CD4-positive, alpha-beta memory T cell (primary cell): ENCODE measurements around the gene ERCC1. TPM values are rescaled to one million over a fixed set of nuclear protein-coding genes. Genes with fewer than 3 reads are reported as not detected.

Experiments used
- CTCF ChIA-PET: fragments of 350-600 bp; sonication (Branson Sonifier 250); formaldehyde crosslinking; loops from one replicate; lab custom pipeline; 2021; ENCODE audit warnings: inconsistent platforms; ENCODE audit not compliant: partially characterized antibody; lab: Charles Lee
- POLR2A ChIA-PET: fragments of 350-600 bp; sonication (Branson Sonifier 250); formaldehyde crosslinking; loops from one replicate; lab custom pipeline; 2021; ENCODE audit not compliant: partially characterized antibody; lab: Charles Lee
- DNase-seq, 5 donors: peaks; one replicate each; pipeline versions ENCODE4 v3.0.0 to v3.0.0-alpha.2; 2020 to 2022; ENCODE audit warnings: mixed read lengths in 1 of 5
- H3K27ac ChIP-seq: one replicate; pipeline ENCODE4 v1.7.0; 2013; ENCODE audit warnings: low read depth, low read length
- H3K27me3 ChIP-seq: 2 replicates; pipeline ENCODE4 v1.7.0; 2013; ENCODE audit warnings: mild to moderate bottlenecking, low read length, moderate library complexity; ENCODE audit not compliant: insufficient read depth
- H3K36me3 ChIP-seq: 2 replicates; pipeline ENCODE4 v1.7.0; 2013; ENCODE audit warnings: mild to moderate bottlenecking, low read length, moderate library complexity; ENCODE audit not compliant: insufficient read depth
- H3K4me1 ChIP-seq: 2 replicates; pipeline ENCODE4 v1.7.0; 2013; ENCODE audit warnings: mild to moderate bottlenecking, low read length, moderate library complexity; ENCODE audit not compliant: insufficient read depth
- H3K4me3 ChIP-seq, 2 donors: one replicate each; pipeline ENCODE4 v1.7.0; 2013; ENCODE audit warnings: low read length in 2 of 2, mild to moderate bottlenecking in 1 of 2
- H3K9me3 ChIP-seq, 2 donors: one replicate each; pipeline ENCODE4 v1.7.0; 2013; ENCODE audit warnings: low read length in 2 of 2, control low read depth in 1 of 2; ENCODE audit not compliant: control insufficient read depth in 1 of 2
- H3K27ac Mint-ChIP-seq, 7 donors: one replicate each; pipeline ENCODE4 v1.8.0; 2020 to 2021; ENCODE audit warnings: mixed read lengths in 7 of 7, mild to moderate bottlenecking in 6 of 7, inconsistent platforms in 3 of 7, moderate library complexity in 3 of 7
- H3K27me3 Mint-ChIP-seq, 2 donors: one replicate each; pipeline ENCODE4 v1.8.0; 2020 to 2021; ENCODE audit warnings: mixed read lengths in 2 of 2
- H3K36me3 Mint-ChIP-seq, 2 donors: one replicate each; pipeline ENCODE4 v1.8.0; 2020 to 2021; ENCODE audit warnings: mixed read lengths in 2 of 2, inconsistent platforms in 1 of 2, mild to moderate bottlenecking in 1 of 2
- H3K4me1 Mint-ChIP-seq, 4 donors: one replicate each; pipeline ENCODE4 v1.8.0; 2020 to 2021; ENCODE audit warnings: mixed read lengths in 4 of 4, mild to moderate bottlenecking in 1 of 4
- H3K4me3 Mint-ChIP-seq, 8 donors: one replicate each; pipeline ENCODE4 v1.8.0; 2020 to 2021; ENCODE audit warnings: mixed read lengths in 8 of 8, mild to moderate bottlenecking in 7 of 8, moderate library complexity in 6 of 8, inconsistent platforms in 3 of 8
- H3K9me3 Mint-ChIP-seq, 8 donors: one replicate each; pipeline ENCODE4 v1.8.0; 2020 to 2021; ENCODE audit warnings: mixed read lengths in 8 of 8, mild to moderate bottlenecking in 5 of 8, inconsistent platforms in 3 of 8, moderate library complexity in 1 of 8
- intact Hi-C: fragments of 100-400 bp; cut with micrococcal nuclease; formaldehyde crosslinking; loops from one replicate; pipeline ENCODE4 v1.15.1; 2023
- polyA plus RNA-seq, 2 donors: library from polyadenylated mRNA; unstranded; fragments of 300-500 nt; fragmentation: Illumina TruSeq; gene quantifications; one replicate each; pipeline ENCODE4 v1.2.3, GENCODE V29; 2021
- total RNA-seq, 2 experiments: library from RNA; stranded (reverse); gene quantifications; one replicate each; pipeline ENCODE4 v1.2.3, GENCODE V29; 2021

Gene ERCC1
- total and polyA plus RNA-seq, 4 experiments from 2014 or later: 36.2 to 46.9 (median 42.4) TPM

DNA sequence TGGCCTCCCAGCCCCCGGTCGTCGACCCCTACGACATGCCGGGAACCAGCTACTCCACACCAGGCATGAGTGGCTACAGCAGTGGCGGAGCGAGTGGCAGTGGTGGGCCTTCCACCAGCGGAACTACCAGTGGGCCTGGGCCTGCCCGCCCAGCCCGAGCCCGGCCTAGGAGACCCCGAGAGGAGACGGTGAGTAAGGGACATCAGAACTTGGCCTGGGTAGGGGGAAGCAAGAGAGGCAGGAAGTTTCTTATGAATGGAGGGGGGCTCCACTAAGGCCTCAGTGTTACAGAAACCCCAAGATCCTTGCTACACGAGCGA, 47.0 kb upstream of the ERCC1 start:
- no peak overlapping the region for H3K4me3 ChIP-seq
- H3K27ac ChIP-seq: no peak overlapping the region
- H3K4me3 Mint-ChIP-seq: peak overlapping the region; percentile 93 to 96 (median 95)
- CTCF ChIA-PET: interaction anchor here (1.1 to 5.2 kb wide), 2 partner anchors 8 to 14 kb away, joined by 5 to 65 read pairs; no protein-coding TSS in a partner anchor
- POLR2A ChIA-PET: interaction anchor here (8.5 kb wide), 2 partner anchors 21 to 31 kb away, joined by 113 to 240 read pairs; no protein-coding TSS in a partner anchor
- intact Hi-C loops: no loop called here
- DNase-seq: peak in 2 of 5 donors; percentile 27 to 44
- H3K4me1 ChIP-seq: peaks cover 27% of the 10 kb centered on the region
- no peaks in the 10 kb centered on the region for H3K27me3 ChIP-seq
- H3K36me3 ChIP-seq: no peaks in the 10 kb centered on the region
- peaks cover 0 to 66% (median 0%) of the 10 kb centered on the region in 8 donors for H3K9me3 Mint-ChIP-seq
- H3K36me3 Mint-ChIP-seq: peaks cover 5 to 61% of the 10 kb centered on the region in 2 donors
- H3K27me3 Mint-ChIP-seq: peaks cover 3 to 4% of the 10 kb centered on the region in 2 donors
- peaks cover 16 to 84% (median 28%) of the 10 kb centered on the region in 4 donors for H3K4me1 Mint-ChIP-seq
- H3K9me3 ChIP-seq: no peaks in the 10 kb centered on the region
- peak overlapping the region; percentile 99 to 100 (median 99) for H3K27ac Mint-ChIP-seq

DNA sequence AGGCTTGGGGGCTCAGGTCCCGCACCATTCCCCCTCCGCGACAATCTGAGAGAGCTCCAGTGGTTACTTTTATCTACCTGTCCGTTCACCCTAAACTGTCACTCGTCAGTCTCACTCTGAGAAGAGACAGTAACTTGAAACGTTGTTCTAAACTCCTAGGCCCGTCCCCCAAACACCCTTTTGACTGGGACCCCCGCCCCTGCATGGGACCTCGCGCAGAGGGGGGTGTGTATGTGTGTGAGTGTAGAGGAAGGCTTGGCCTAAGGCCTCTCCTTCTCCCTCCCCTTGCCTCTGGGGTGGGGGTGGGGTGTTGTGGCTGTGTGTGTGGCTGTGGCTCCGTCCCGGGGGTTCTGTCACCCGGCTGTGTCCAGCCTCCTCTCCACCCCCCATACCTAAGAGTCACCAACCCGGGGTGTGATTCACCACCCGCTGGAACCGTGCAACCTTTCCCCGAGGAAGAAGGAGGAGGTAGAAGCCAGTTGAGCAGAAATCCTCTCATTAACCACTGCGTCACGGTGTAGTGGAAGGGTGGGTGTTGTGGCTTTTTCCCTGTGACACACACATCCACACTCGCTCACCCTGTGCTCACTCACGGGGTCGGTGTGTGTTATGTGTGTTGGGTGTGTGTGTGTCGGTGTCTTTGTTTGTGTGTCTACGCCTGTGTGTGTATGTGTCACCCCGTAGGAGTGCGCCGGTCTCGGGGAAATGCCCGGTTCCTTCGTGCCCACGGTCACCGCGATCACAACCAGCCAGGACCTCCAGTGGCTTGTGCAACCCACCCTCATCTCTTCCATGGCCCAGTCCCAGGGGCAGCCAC, 46.4 kb upstream of the ERCC1 start:
- no peaks in the 10 kb centered on the region for H3K9me3 ChIP-seq
- H3K4me1 ChIP-seq: peaks cover 27% of the 10 kb centered on the region
- Mint-ChIP-seq H3K4me3 (peak overlapping the region; percentile 93 to 96 (median 95)), H3K9me3 (peaks cover 0 to 61% (median 0%) of the 10 kb centered on the region in 8 donors), H3K27me3 (peaks cover 3 to 4% of the 10 kb centered on the region in 2 donors), H3K27ac (peak overlapping the region; percentile 99 to 100 (median 99)), H3K36me3 (peaks cover 5 to 61% of the 10 kb centered on the region in 2 donors), H3K4me1 (peaks cover 15 to 81% (median 26%) of the 10 kb centered on the region in 4 donors)
- ChIA-PET CTCF (interaction anchor here (1.0 to 5.2 kb wide), 6 partner anchors 9 to 172 kb away, joined by 3 to 65 read pairs (median 30); no protein-coding TSS in a partner anchor), POLR2A (interaction anchor here (1.0 to 8.5 kb wide), 9 partner anchors 8 to 66 kb away, joined by 3 to 240 read pairs (median 7); partner anchors contain the start of genes ERCC1 and PPP1R13L)
- peak overlapping the region; percentile 93 to 100 for H3K4me3 ChIP-seq
- no peaks in the 10 kb centered on the region for H3K27me3 ChIP-seq
- intact Hi-C loops: loop anchor here (1.0 kb wide), 3 partner anchors 8 to 114 kb away; partner anchors contain the start of gene OPA3
- DNase-seq: peak in 3 of 5 donors; percentile 63 to 76 (median 70)
- H3K36me3 ChIP-seq: no peaks in the 10 kb centered on the region
- peak overlapping the region; percentile 98 for H3K27ac ChIP-seq

- peak overlapping the region; percentile 93 to 96 (median 95) for H3K4me3 Mint-ChIP-seq
- peaks cover 0 to 53% (median 0%) of the 10 kb centered on the region in 8 donors for H3K9me3 Mint-ChIP-seq
- peaks cover 9 to 73% (median 21%) of the 10 kb centered on the region in 4 donors for H3K4me1 Mint-ChIP-seq
- CTCF ChIA-PET: interaction anchor here (1.0 to 5.2 kb wide), 7 partner anchors 10 to 173 kb away, joined by 3 to 65 read pairs (median 23); no protein-coding TSS in a partner anchor
- H3K27me3 Mint-ChIP-seq: peaks cover 2 to 3% of the 10 kb centered on the region in 2 donors
- no peaks in the 10 kb centered on the region for H3K9me3 ChIP-seq
- peak overlapping the region; percentile 98 for H3K27ac ChIP-seq
- H3K27ac Mint-ChIP-seq: peak overlapping the region; percentile 99 to 100 (median 99)
- peak; percentile 92 to 97 (median 96) for DNase-seq
- H3K4me1 ChIP-seq: peaks cover 27% of the 10 kb centered on the region
- no peaks in the 10 kb centered on the region for H3K27me3 ChIP-seq
- POLR2A ChIA-PET: interaction anchor here (1.0 to 8.5 kb wide), 20 partner anchors 8 to 1644 kb away, joined by 3 to 240 read pairs (median 6); partner anchors contain the start of genes ERCC1, OPA3, PPP1R13L and VASP
- peaks cover 5 to 56% of the 10 kb centered on the region in 2 donors for H3K36me3 Mint-ChIP-seq
- peak overlapping the region; percentile 93 to 100 for H3K4me3 ChIP-seq
- intact Hi-C loops: loop anchor here (1.0 kb wide), 3 partner anchors 9 to 115 kb away; partner anchors contain the start of gene OPA3
- no peaks in the 10 kb centered on the region for H3K36me3 ChIP-seq
Observed at GRCh38 chr19:45469132-45469944, 45.6 kb upstream of the ERCC1 start.

GRCh38 chr19:45468803-45469131, 45.0 kb upstream of the ERCC1 start:
- CTCF ChIA-PET: interaction anchor here (1.0 to 5.2 kb wide), 7 partner anchors 10 to 173 kb away, joined by 3 to 65 read pairs (median 23); no protein-coding TSS in a partner anchor
- Histone ChIP-seq H3K4me3 (peak overlapping the region; percentile 79 to 100), H3K4me1 (peaks cover 27% of the 10 kb centered on the region), H3K36me3 (no peaks in the 10 kb centered on the region), H3K27ac (peak overlapping the region; percentile 98), H3K27me3 (no peaks in the 10 kb centered on the region), H3K9me3 (no peaks in the 10 kb centered on the region)
- peaks cover 2 to 3% of the 10 kb centered on the region in 2 donors for H3K27me3 Mint-ChIP-seq
- peaks cover 5 to 54% of the 10 kb centered on the region in 2 donors for H3K36me3 Mint-ChIP-seq
- POLR2A ChIA-PET: interaction anchor here (0.6 to 8.5 kb wide), 19 partner anchors 8 to 1645 kb away, joined by 3 to 240 read pairs (median 6); partner anchors contain the start of genes CLPTM1, ERCC1, OPA3 and PPP1R13L
- peak overlapping the region; percentile 93 to 96 (median 95) for H3K4me3 Mint-ChIP-seq
- H3K4me1 Mint-ChIP-seq: peaks cover 9 to 67% (median 21%) of the 10 kb centered on the region in 4 donors
- peak in 1 of 5 donors; percentile 93 for DNase-seq
- intact Hi-C loops: loop anchor here (1.0 kb wide), 3 partner anchors 10 to 116 kb away; partner anchors contain the start of gene OPA3
- H3K27ac Mint-ChIP-seq: peak overlapping the region; percentile 99 to 100 (median 99)
- H3K9me3 Mint-ChIP-seq: peaks cover 0 to 51% (median 0%) of the 10 kb centered on the region in 8 donors

DNA sequence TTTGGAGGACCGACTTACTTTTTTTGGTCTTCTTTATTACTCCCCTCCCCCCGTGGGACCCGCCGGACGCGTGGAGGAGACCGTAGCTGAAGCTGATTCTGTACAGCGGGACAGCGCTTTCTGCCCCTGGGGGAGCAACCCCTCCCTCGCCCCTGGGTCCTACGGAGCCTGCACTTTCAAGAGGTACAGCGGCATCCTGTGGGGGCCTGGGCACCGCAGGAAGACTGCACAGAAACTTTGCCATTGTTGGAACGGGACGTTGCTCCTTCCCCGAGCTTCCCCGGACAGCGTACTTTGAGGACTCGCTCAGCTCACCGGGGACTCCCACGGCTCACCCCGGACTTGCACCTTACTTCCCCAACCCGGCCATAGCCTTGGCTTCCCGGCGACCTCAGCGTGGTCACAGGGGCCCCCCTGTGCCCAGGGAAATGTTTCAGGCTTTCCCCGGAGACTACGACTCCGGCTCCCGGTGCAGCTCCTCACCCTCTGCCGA, 44.5 kb upstream of the ERCC1 start:
- H3K4me3 ChIP-seq: peak overlapping the region; percentile 79 to 100
- H3K27ac ChIP-seq: peak overlapping the region; percentile 98
- H3K36me3 ChIP-seq: no peaks in the 10 kb centered on the region
- DNase-seq: no peak
- H3K27me3 Mint-ChIP-seq: peaks cover 2 to 3% of the 10 kb centered on the region in 2 donors
- H3K4me1 ChIP-seq: peaks cover 27% of the 10 kb centered on the region
- H3K4me3 Mint-ChIP-seq: peak overlapping the region; percentile 93 to 96 (median 95)
- peaks cover 9 to 63% (median 21%) of the 10 kb centered on the region in 4 donors for H3K4me1 Mint-ChIP-seq
- CTCF ChIA-PET: interaction anchor here (0.8 to 5.2 kb wide), 7 partner anchors 11 to 90 kb away, joined by 3 to 65 read pairs (median 23); no protein-coding TSS in a partner anchor
- POLR2A ChIA-PET: interaction anchor here (0.6 to 8.5 kb wide), 17 partner anchors 7 to 1645 kb away, joined by 3 to 240 read pairs (median 6); partner anchors contain the start of genes CLPTM1, ERCC1, OPA3 and RTN2
- H3K27me3 ChIP-seq: no peaks in the 10 kb centered on the region
- peaks cover 5 to 51% of the 10 kb centered on the region in 2 donors for H3K36me3 Mint-ChIP-seq
- intact Hi-C loops: no loop called here
- H3K27ac Mint-ChIP-seq: peak overlapping the region; percentile 99 to 100 (median 99)
- peaks cover 0 to 47% (median 0%) of the 10 kb centered on the region in 8 donors for H3K9me3 Mint-ChIP-seq
- H3K9me3 ChIP-seq: no peaks in the 10 kb centered on the region
